SK-N-MC (cell line): ENCODE results near the gene CASZ1.

Source experiments
- EZH2 ChIP-seq: fragments of 200-600 bp; sonication (generic); IDR thresholded peaks from one replicate; pipeline ENCODE4 v1.6.1; 2017; ENCODE audit warnings: antibody characterized with exemption
- POLR2AphosphoS5 ChIP-seq: IDR thresholded peaks from 2 replicates; pipeline ENCODE4 v1.6.1; 2012; ENCODE audit warnings: mild to moderate bottlenecking, low read depth, low read length, borderline replicate concordance

GRCh38 chr1:10806966-10807365 lies 10.5 kb upstream of the CASZ1 start:
- TF ChIP-seq POLR2AphosphoS5 (no peak), EZH2 (no peak)
